Right hindlimb (tissue), 1 donor: Measurements from ENCODE around the gene TUBA1A.
"Not testable (repeated sequence)": the region's sequence is repeated elsewhere in the genome, so short reads cannot be mapped to it uniquely, and the experiment has no call there.

Experiments
- DNase-seq: peaks from one replicate; pipeline ENCODE4 v3.0.0-alpha.2; 2018

TUBA1A gene

GRCh38 chr12:49188916-49189367, at the start of gene TUBA1A:
Gene TUBA1A, minus strand, starts transcription at chr12:49189080. Its CDS starts 101 bp downstream, at chr12:49188979.
- peak; percentile 99 for DNase-seq

GRCh38 chr12:49236423-49236822, 47.5 kb upstream of the TUBA1A start:
- no peak for DNase-seq

- DNase-seq: no peak
Observed at GRCh38 chr12:49233842-49234526, 45.1 kb upstream of the TUBA1A start.

DNA sequence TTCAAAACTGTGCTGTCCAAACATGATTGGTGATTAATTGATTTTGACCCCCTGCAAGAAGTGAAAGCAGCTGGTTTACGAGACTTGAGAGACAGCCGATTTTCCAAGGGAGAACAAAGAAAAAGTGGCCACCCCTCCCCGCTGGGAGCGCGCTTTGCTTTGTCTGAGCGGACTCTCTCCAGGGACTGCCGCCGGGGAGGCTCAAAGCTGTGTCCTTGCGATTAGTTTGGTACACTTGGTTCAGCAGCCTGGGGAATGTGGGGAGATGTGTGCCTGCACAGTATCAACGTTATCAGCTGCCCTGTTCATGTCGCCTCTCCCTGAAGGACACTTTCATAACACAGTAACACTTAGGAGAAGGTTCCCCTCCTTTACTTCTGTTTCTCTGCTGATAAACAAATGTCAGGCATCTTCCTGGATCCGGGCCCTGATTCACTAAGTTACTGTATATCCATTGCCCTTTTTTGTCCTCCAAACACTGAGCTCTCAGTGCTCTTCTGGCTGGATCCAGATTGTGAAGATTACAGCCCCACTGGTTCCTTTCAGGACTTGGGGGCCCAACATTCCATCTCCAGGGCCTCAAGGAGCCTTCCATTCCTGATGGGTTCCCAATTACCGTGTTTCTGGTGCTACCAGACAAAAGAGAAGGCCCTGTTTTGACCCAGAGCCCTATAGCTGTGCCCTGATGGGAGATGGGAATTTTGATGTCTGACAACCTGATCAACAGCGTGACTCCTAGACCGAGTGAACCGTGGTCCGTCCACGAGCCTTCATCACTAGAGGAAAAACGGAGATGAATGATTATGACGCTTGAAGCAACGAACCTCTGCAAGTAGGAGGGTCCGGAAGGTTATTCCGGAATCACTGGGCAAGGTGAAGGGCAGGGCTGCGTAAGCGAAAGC, 44.3 kb upstream of the TUBA1A start:
- peak; percentile 59 for DNase-seq

GRCh38 chr12:49231878-49232655, 43.2 kb upstream of the TUBA1A start:
- peak; percentile 52 for DNase-seq

GRCh38 chr12:49230805-49231194, 41.9 kb upstream of the TUBA1A start:
- no peak for DNase-seq

- no peak for DNase-seq
Observed at GRCh38 chr12:49230176-49230804, 41.4 kb upstream of the TUBA1A start.

DNA sequence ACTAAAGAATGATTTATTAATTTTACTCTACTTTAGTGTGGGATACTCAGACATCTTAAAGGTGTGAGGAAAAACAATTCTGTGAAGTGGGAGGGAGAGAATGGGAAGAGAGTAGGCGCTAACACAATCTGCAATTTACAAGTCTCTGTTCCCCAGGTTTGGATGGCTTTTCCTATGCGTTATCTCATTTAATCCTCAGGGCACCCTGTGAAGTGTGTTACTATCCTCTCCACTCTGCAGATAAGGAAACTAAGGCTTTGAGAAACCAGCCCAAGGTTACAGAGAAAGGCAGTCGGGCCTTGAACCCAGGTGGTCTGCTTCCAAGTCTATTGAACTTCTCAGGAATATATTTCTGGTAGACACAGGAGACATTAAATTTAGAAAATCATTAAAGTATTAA, 39.8 kb upstream of the TUBA1A start:
- no peak for DNase-seq

DNA sequence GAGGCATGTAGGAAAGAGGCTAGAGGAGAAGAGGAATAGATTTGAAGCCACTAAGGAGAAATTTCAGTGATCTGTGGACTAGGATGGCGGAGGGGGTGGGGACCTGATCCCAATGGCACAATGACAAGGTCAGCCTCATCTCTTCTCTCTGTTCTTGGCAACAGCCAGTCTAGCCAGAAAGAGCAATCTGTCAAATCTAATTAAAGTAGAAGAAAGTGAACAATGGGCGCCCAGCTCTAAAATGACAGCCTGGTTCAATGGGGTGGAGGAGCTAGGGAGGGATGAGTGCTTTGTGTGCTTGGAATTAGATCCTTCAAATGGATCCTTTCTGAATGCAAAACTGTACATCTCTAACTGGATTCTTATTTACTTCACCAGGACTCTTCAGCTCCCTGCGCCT, 38.8 kb upstream of the TUBA1A start:
- DNase-seq: no peak

- no peak for DNase-seq
Observed at GRCh38 chr12:49225576-49226166, 36.8 kb upstream of the TUBA1A start.

DNA sequence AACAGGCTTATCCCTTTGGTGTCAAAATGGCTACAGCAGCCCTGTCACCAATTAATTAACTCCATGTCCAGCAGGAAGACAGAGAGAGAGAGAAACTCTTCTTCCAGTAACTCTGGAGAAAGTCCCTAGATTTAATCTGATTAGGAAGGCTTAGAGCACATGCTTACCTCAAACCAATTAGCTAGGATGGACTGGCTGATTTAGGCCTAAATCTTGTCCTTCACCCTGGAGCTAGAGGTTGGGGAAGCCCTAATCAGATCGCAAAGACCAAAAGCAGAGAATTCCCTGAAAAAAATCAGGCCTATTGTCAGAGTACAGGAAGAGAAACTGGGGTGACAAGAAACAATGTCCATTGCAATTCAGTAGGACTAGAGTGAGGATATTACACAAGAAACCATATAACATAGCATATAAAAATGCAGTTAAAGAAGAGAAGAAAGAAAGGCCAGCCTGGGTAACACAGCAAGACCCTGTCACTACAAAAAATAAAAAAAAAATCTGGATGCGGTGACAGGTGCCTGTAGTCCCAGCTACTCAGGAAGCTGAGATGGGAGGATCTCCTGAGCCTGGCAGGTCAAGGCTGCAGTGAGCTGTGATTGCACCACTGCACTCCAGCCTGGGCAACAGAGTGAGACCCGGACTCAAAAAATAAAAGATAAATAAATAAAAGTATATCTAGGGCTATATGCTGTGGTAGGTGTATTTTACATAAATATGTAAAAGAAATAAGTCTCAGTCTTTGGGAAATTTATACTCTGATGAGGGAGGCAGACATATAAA, 34.9 kb upstream of the TUBA1A start:
- no peak for DNase-seq

- no peak for DNase-seq
Observed at GRCh38 chr12:49223122-49223521, 34.2 kb upstream of the TUBA1A start.

GRCh38 chr12:49220972-49221371, 32.1 kb upstream of the TUBA1A start:
- DNase-seq: no peak

DNA sequence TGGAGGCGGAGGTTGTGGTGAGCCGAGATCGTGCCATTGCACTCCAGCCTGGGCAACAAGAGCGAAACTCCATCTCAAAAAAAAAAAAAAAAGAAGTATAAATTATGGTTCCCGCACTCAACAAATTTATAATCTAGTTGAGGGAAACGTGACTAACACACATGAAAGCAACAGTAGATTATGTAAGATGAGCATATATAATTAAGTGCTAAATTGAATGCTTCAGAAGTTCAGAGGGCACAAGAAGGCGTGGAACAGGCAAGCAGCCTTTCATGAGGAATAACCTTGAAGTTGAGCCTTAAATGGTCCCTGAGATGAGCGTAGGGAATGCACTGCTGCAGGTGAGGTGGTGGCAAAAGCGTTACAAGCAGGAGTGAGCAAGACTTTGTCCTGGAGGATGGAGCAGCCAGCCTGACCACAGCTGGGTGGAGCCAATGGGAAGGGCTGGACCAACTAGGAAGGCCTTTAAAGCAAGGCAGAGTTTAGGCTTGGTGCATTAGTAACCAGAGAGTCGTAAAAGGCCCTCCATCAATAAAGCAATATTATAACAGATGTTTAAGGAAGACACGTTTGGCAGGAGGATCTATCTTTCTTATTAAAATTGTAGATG, 30.6 kb upstream of the TUBA1A start:
- DNase-seq: no peak

GRCh38 chr12:49212572-49212971, 23.7 kb upstream of the TUBA1A start:
- DNase-seq: no peak

DNA sequence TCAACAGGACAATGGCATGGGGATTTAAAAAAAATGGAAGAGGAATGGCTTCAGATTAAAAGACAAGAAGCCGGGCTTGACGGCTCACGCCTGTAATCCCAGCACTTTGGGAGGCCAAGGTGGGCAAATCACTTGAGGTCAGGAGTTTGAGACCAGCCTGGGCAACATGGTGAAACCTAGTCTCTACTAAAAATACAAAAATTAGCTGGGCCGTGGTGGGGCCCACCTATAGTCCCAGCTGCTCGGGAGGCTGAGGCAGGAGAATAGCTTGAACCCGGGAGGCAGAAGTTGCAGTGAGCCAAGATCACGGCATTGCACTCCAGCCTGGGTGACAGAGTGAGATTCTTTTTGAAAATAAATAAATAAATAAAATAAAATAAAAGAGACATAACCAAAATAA, 21.8 kb upstream of the TUBA1A start:
- DNase-seq: not testable (repeated sequence)

GRCh38 chr12:49208676-49209075, 19.8 kb upstream of the TUBA1A start:
- DNase-seq: no peak

DNA sequence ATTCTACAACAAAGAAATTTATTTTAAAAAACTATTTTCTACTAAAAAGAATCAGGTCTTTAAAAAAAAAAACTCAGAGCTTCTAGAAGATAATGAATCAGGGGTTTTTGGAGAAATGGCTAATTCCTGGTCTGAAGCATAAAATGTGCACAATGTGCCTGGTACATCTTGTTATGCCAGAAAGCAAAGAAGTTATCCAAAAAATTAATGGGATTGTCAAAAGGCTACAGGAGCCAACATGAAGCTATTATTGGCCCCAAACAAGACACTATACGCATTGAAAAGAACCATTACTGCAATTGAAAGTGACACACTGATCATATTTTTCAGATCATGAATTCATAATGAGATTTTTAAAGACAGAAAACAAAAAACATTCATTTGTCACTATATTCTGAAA, 19.3 kb upstream of the TUBA1A start:
- DNase-seq: no peak

GRCh38 chr12:49206389-49206788, 17.5 kb upstream of the TUBA1A start:
- no peak for DNase-seq

DNA sequence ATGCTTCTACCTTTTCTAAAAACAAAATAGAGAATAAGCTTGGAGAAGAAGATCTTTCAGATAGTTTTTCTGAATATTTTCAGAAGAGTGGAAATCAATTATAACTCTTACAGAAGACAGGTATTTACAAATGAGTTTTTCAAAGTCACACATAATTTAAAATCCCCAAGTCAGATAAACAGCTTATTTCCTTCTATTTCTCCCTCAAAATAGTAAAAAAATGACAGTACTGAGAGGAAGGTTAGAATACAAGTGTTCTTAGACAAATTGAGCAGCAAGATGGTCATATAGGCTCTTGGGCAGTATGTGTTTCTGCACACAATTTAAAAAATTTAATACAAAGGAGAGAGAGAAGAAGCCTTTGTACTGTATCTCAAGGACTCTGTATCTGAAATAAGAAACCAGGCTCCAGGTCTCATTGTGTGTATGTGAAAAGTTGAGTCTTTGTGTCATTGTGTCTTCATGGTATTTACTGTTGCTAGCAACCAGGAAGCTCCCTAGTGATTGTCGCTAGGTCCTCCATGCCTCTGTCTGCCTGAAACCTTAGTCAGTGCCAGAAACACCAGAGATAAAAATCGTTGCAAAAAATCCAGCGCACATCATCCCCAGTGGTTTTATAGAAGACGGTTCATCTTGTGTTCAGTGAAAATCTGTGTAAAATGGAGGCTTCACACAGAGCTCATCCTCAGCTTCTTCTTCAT, 12.9 kb upstream of the TUBA1A start:
- peak; percentile 55 for DNase-seq
